IMR-90 (cell line): Measurements from ENCODE around the gene RASGRP3. TPM values are rescaled to one million over a fixed set of nuclear protein-coding genes. Genes with fewer than 3 reads are reported as not detected.

Source experiments
- ATAC-seq: fragments of 200-7000 bp; cut with Tn5 transposase; 2 replicates; pipeline ENCODE4 v1.9.1; 2020; ENCODE audit warnings: low read depth, mild to moderate bottlenecking, moderate library complexity
- BruUV-seq: library from RNA; stranded (reverse); fragments of 400-500 nt; replicated peaks from 2 replicates; lab custom pipeline; 2021; lab: Mats Ljungman, UMichigan
- CTCF ChIA-PET: fragments of 300-600 bp; formaldehyde crosslinking; extraction: SDS; loops from one replicate; lab custom pipeline; 2021; ENCODE audit warnings: antibody characterized with exemption; lab: Yijun Ruan, JAX
- POLR2A ChIA-PET: fragments of 300-600 bp; sonication (Branson Sonifier 250); formaldehyde crosslinking; loops from one replicate; lab custom pipeline; 2022; ENCODE audit warnings: antibody characterized with exemption; ENCODE audit not compliant: unreplicated experiment; lab: Charles Lee
- DNase-seq: peaks from one replicate; pipeline ENCODE4 v3.0.0; 2013
- H2AFZ ChIP-seq: replicated peaks from 2 replicates; pipeline ENCODE3; 2013; ENCODE audit warnings: low read length, mild to moderate bottlenecking; ENCODE audit not compliant: poor library complexity
- H2AK5ac ChIP-seq: 2 replicates; pipeline ENCODE4 v1.6.1; 2013; ENCODE audit warnings: low read depth, low read length, inconsistent platforms
- H2AK9ac ChIP-seq: replicated peaks from 2 replicates; pipeline ENCODE3; 2013; ENCODE audit warnings: mild to moderate bottlenecking, low read depth, low read length, moderate library complexity; ENCODE audit not compliant: poor library complexity
- H2BK120ac ChIP-seq: 2 replicates; pipeline ENCODE4 v1.6.1; 2013; ENCODE audit warnings: low read depth, low read length, inconsistent platforms
- H2BK15ac ChIP-seq: 3 replicates; pipeline ENCODE4 v1.6.1; 2013; ENCODE audit warnings: low read depth, low read length, inconsistent platforms
- H2BK20ac ChIP-seq: 2 replicates; pipeline ENCODE4 v1.6.1; 2013; ENCODE audit warnings: low read depth, mild to moderate bottlenecking, inconsistent platforms, low read length, moderate library complexity
- H2BK5ac ChIP-seq: 2 replicates; pipeline ENCODE4 v1.6.1; 2013; ENCODE audit warnings: mild to moderate bottlenecking, low read depth, low read length, inconsistent platforms; ENCODE audit not compliant: poor library complexity, severe bottlenecking
- H3K14ac ChIP-seq: replicated peaks from 2 replicates; pipeline ENCODE4 v1.6.1; 2013; ENCODE audit warnings: low read depth, low read length, inconsistent platforms
- H3K18ac ChIP-seq: 2 replicates; pipeline ENCODE4 v1.6.1; 2013; ENCODE audit warnings: low read depth, low read length, control low read depth
- H3K23ac ChIP-seq: 2 replicates; pipeline ENCODE4 v1.6.1; 2013; ENCODE audit warnings: low read depth, low read length, inconsistent platforms
- H3K27ac ChIP-seq: 2 replicates; pipeline ENCODE4 v1.5.1; 2013; ENCODE audit warnings: mild to moderate bottlenecking, control low read depth, low read length; ENCODE audit not compliant: insufficient read depth
- H3K27me3 ChIP-seq: 2 replicates; pipeline ENCODE4 v1.6.1; 2013; ENCODE audit warnings: low read length; ENCODE audit not compliant: control insufficient read depth, insufficient read depth
- H3K36me3 ChIP-seq: 2 replicates; pipeline ENCODE4 v1.6.1; 2013; ENCODE audit warnings: low read length, mixed read lengths; ENCODE audit not compliant: control insufficient read depth, insufficient read depth
- H3K4ac ChIP-seq: 2 replicates; pipeline ENCODE4 v1.6.1; 2013; ENCODE audit warnings: low read depth, low read length, inconsistent platforms
- H3K4me1 ChIP-seq: 2 replicates; pipeline ENCODE4 v1.6.1; 2013; ENCODE audit warnings: low read length, mixed read lengths; ENCODE audit not compliant: control insufficient read depth, insufficient read depth
- H3K4me2 ChIP-seq: 2 replicates; pipeline ENCODE4 v1.6.1; 2013; ENCODE audit warnings: low read depth, mild to moderate bottlenecking, control low read depth, low read length, moderate library complexity
- H3K4me3 ChIP-seq: 2 replicates; pipeline ENCODE4 v1.5.1; 2013; ENCODE audit warnings: low read depth, mild to moderate bottlenecking, control low read depth, low read length, moderate library complexity; ENCODE audit not compliant: insufficient read depth
- H3K56ac ChIP-seq: 2 replicates; pipeline ENCODE4 v1.6.1; 2013; ENCODE audit warnings: low read length, inconsistent platforms; ENCODE audit not compliant: insufficient read depth; ENCODE audit errors: extremely low read depth
- H3K79me1 ChIP-seq, 2 experiments: 2 replicates each; pipeline ENCODE4 v1.6.1; 2013; ENCODE audit warnings: low read length in 2 of 2, inconsistent platforms in 1 of 2, low read depth in 1 of 2
- H3K9ac ChIP-seq: 2 replicates; pipeline ENCODE4 v1.6.1; 2013; ENCODE audit warnings: low read depth, low read length, control low read depth
- H3K9me1 ChIP-seq: 2 replicates; pipeline ENCODE4 v1.6.1; 2013; ENCODE audit warnings: low read length, inconsistent platforms; ENCODE audit not compliant: insufficient read depth
- H3K9me3 ChIP-seq: 2 replicates; pipeline ENCODE4 v1.6.1; 2013; ENCODE audit warnings: low read length; ENCODE audit not compliant: control insufficient read depth, insufficient read depth
- H4K20me1 ChIP-seq: 2 replicates; pipeline ENCODE4 v1.6.1; 2013; ENCODE audit warnings: low read length, inconsistent platforms; ENCODE audit not compliant: insufficient read depth
- H4K5ac ChIP-seq: 2 replicates; pipeline ENCODE4 v1.6.1; 2013; ENCODE audit warnings: mild to moderate bottlenecking, low read depth, low read length, control low read depth
- H4K8ac ChIP-seq, 2 experiments: 2 replicates each; pipeline ENCODE4 v1.6.1; 2013; ENCODE audit warnings: low read depth in 2 of 2, low read length in 2 of 2, control low read depth in 1 of 2, inconsistent platforms in 1 of 2
- H4K91ac ChIP-seq: 2 replicates; pipeline ENCODE4 v1.6.1; 2013; ENCODE audit warnings: low read depth, low read length, inconsistent platforms; ENCODE audit not compliant: insufficient read depth
- BHLHE40 ChIP-seq: fragments of 150-350 bp; IDR thresholded peaks from 2 replicates; pipeline ENCODE4 v1.6.1; 2016; ENCODE audit warnings: mild to moderate bottlenecking, low read depth, low read length
- CEBPB ChIP-seq: IDR thresholded peaks from 2 replicates; pipeline ENCODE4 v1.6.1; 2012; ENCODE audit warnings: low read depth, low read length, improper control_type of control experiment
- CHD1 ChIP-seq: IDR thresholded peaks from 2 replicates; pipeline ENCODE4 v1.6.1; 2012; ENCODE audit warnings: low read depth, low read length, improper control_type of control experiment
- MAFK ChIP-seq: IDR thresholded peaks from 2 replicates; pipeline ENCODE4 v1.6.1; 2012; ENCODE audit warnings: low read depth, low read length, improper control_type of control experiment
- MXI1 ChIP-seq: IDR thresholded peaks from 2 replicates; pipeline ENCODE4 v1.6.1; 2012; ENCODE audit warnings: low read depth, mild to moderate bottlenecking, low read length, moderate library complexity, borderline replicate concordance
- NFE2L2 ChIP-seq: fragments of 150-350 bp; IDR thresholded peaks from 2 replicates; pipeline ENCODE4 v1.6.1; 2016; ENCODE audit warnings: low read depth, mild to moderate bottlenecking, low read length
- RCOR1 ChIP-seq: IDR thresholded peaks from 2 replicates; pipeline ENCODE4 v1.6.1; 2012; ENCODE audit warnings: mild to moderate bottlenecking, low read length, improper control_type of control experiment; ENCODE audit not compliant: insufficient replicate concordance
- SMC3 ChIP-seq: fragments of 150-350 bp; IDR thresholded peaks from 2 replicates; pipeline ENCODE4 v1.6.1; 2016; ENCODE audit warnings: low read depth, mild to moderate bottlenecking, antibody characterized with exemption, low read length, moderate library complexity
- USF2 ChIP-seq: fragments of 150-350 bp; IDR thresholded peaks from 2 replicates; pipeline ENCODE4 v1.6.1; 2017; ENCODE audit warnings: mild to moderate bottlenecking, antibody characterized with exemption, low read length, low read depth
- WGBS, 2 experiments: methylation state at CpG; one replicate each; pipeline versions ENCODE4 v1.1.5 to v1.1.7; 2013; ENCODE audit warnings: missing lambda C conversion rate in 2 of 2; ENCODE audit not compliant: insufficient read length in 1 of 2; ENCODE audit errors: extremely low coverage in 2 of 2; 5-methylcytosine and 5-hydroxymethylcytosine counted together
- dilution Hi-C: fragments of 300-500 bp; cut with HindIII; formaldehyde crosslinking; loops from one replicate; pipeline ENCODE4 v1.14.3; 2018; ENCODE audit warnings: low sequenced_read_pairs; ENCODE audit not compliant: unreplicated experiment
- in situ Hi-C: fragments of 300-500 bp; cut with MboI; formaldehyde crosslinking; loops from 3 replicates; pipeline ENCODE4 v1.14.3; 2019; ENCODE audit warnings: low sequenced_read_pairs, inconsistent platforms, mixed read lengths
- intact Hi-C: fragments of 100-400 bp; cut with micrococcal nuclease; formaldehyde crosslinking; loops from 2 replicates; pipeline ENCODE4 v1.10.0; 2022
- polyA plus RNA-seq, 3 experiments: library from polyadenylated mRNA; depleted of rRNA; stranded (reverse); fragments of >200 nt; gene quantifications; 2 replicates each; pipeline ENCODE4 v1.2.3, GENCODE V29; 2012; ENCODE audit warnings: low replicate concordance in 1 of 3
- total RNA-seq: library from RNA; depleted of rRNA; stranded (reverse); fragments of >200 nt; gene quantifications from 2 replicates; pipeline ENCODE4 v1.2.3, GENCODE V29; 2012

The RASGRP3 gene
- total and polyA plus RNA-seq, 2 of the 4 experiments (the other 2 are of a cell fraction) = 1.7 to 3.0 TPM

GRCh38 chr2:33503002-33503401, 26.6 kb downstream of the RASGRP3 start:
- Histone ChIP-seq H2BK120ac (no peak overlapping the region), H3K9ac (no peak overlapping the region), H3K14ac (no peak overlapping the region), H3K4me2 (no peak overlapping the region), H3K27ac (no peak overlapping the region), H3K9me1 (no peaks in the 10 kb centered on the region), H4K20me1 (no peaks in the 10 kb centered on the region), H2BK15ac (no peak overlapping the region), H3K4ac (no peak overlapping the region), H3K9me3 (no peaks in the 10 kb centered on the region; the same call in 1 of the 2 replicates), H4K8ac (no peak overlapping the region), H3K23ac (no peak overlapping the region), H4K5ac (no peak overlapping the region), H3K4me3 (no peak overlapping the region), H3K4me1 (peaks cover 3% of the 10 kb centered on the region; the same call in 1 of the 2 replicates), H3K56ac (no peak overlapping the region), H4K91ac (no peak overlapping the region), H3K27me3 (no peaks in the 10 kb centered on the region), H2AFZ (no peak overlapping the region), H3K79me1 (no peaks in the 10 kb centered on the region), H2BK5ac (no peak overlapping the region), H2AK5ac (no peak overlapping the region), H3K36me3 (no peaks in the 10 kb centered on the region), H2BK20ac (no peak overlapping the region), H3K18ac (no peak overlapping the region), H2AK9ac (no peak overlapping the region)
- dilution Hi-C loops = no loop called here
- TF ChIP-seq CHD1 (no peak), RCOR1 (no peak), MAFK (no peak), NFE2L2 (no peak), MXI1 (no peak), USF2 (no peak), SMC3 (no peak), BHLHE40 (no peak), CEBPB (no peak)
- no TSS peak for BruUV-seq
- CTCF ChIA-PET = no interaction called here
- WGBS, 2 experiments = no CpG with 5 or more reads among the region's 1 CpG
- ATAC-seq = no peak
- intact Hi-C loops = no loop called here
- in situ Hi-C loops = no loop called here
- no peak for DNase-seq
- POLR2A ChIA-PET = no interaction called here
